A673 (cell line): ENCODE measurements around the gene THOC7. TPM values are rescaled to one million over a fixed set of nuclear protein-coding genes. Genes with fewer than 3 reads are reported as not detected.

Source experiments
- BruUV-seq: library from RNA; stranded (reverse); fragments of 400-500 nt; replicated peaks from 2 replicates; lab custom pipeline; 2021; lab: Mats Ljungman, UMichigan
- CTCF ChIA-PET: fragments of 300-600 bp; sonication (Branson Sonifier 250); formaldehyde crosslinking; loops from one replicate; lab custom pipeline; 2022; ENCODE audit warnings: antibody characterized with exemption; lab: Charles Lee
- POLR2A ChIA-PET: fragments of 300-600 bp; sonication (Branson Sonifier 250); formaldehyde crosslinking; loops from one replicate; lab custom pipeline; 2022; ENCODE audit warnings: antibody characterized with exemption; ENCODE audit not compliant: low non-redundant PET; lab: Charles Lee
- DNase-seq: peaks from one replicate; pipeline ENCODE4 v3.0.0-alpha.2; 2015; ENCODE audit warnings: low spot score
- H3K27ac ChIP-seq: fragments of 200-600 bp; sonication (generic); 2 replicates; pipeline ENCODE4 v1.5.1; 2016; ENCODE audit warnings: mixed run types, low read depth, mild to moderate bottlenecking, mixed read lengths, antibody characterized with exemption, low read length; ENCODE audit not compliant: poor library complexity, severe bottlenecking
- H3K27me3 ChIP-seq: fragments of 200-600 bp; sonication (generic); replicated peaks from 2 replicates; pipeline ENCODE4 v1.6.1; 2017; ENCODE audit warnings: mixed run types, low read depth, mild to moderate bottlenecking, mixed read lengths, antibody characterized with exemption, low read length; ENCODE audit not compliant: insufficient read depth, poor library complexity
- H3K36me3 ChIP-seq: fragments of 200-600 bp; sonication (generic); 2 replicates; pipeline ENCODE4 v1.6.1; 2016; ENCODE audit warnings: mixed run types, mild to moderate bottlenecking, mixed read lengths, antibody characterized with exemption, low read length; ENCODE audit not compliant: insufficient read depth, poor library complexity, severe bottlenecking
- H3K4me1 ChIP-seq: fragments of 200-600 bp; sonication (generic); 2 replicates; pipeline ENCODE4 v1.6.1; 2017; ENCODE audit warnings: mixed run types, mild to moderate bottlenecking, mixed read lengths, antibody characterized with exemption, low read length; ENCODE audit not compliant: insufficient read depth, poor library complexity, severe bottlenecking
- H3K4me3 ChIP-seq: fragments of 200-600 bp; sonication (generic); 2 replicates; pipeline ENCODE4 v1.5.1; 2016; ENCODE audit warnings: low read depth, mixed run types, mild to moderate bottlenecking, mixed read lengths, low read length; ENCODE audit not compliant: poor library complexity, severe bottlenecking
- H3K9me3 ChIP-seq: fragments of 200-600 bp; sonication (generic); 2 replicates; pipeline ENCODE4 v1.6.1; 2016; ENCODE audit warnings: mixed run types, low read depth, mild to moderate bottlenecking, mixed read lengths, antibody characterized with exemption, low read length; ENCODE audit not compliant: poor library complexity, severe bottlenecking
- EZH2 ChIP-seq: fragments of 200-600 bp; sonication (generic); IDR thresholded peaks from 2 replicates; pipeline ENCODE4 v1.6.1; 2017; ENCODE audit warnings: borderline replicate concordance, low read depth, mild to moderate bottlenecking, mixed read lengths, antibody characterized with exemption, low read length; ENCODE audit not compliant: poor library complexity, severe bottlenecking
- intact Hi-C: fragments of 100-400 bp; cut with micrococcal nuclease; formaldehyde crosslinking; loops from one replicate; pipeline ENCODE4 v1.10.0; 2022; ENCODE audit not compliant: unreplicated experiment
- total RNA-seq: library from RNA; stranded (reverse); gene quantifications from 2 replicates; pipeline ENCODE4 v1.2.3, GENCODE V29; 2021
- TF ChIP-seq, protein P1 (sequence below): fragments of 300-800, 200-600 bp; sonication (generic); conservative IDR thresholded peaks from 2 replicates; pipeline ENCODE4 v1.5.1; 2017; ENCODE audit warnings: low read depth, mild to moderate bottlenecking, antibody characterized with exemption, low read length, moderate library complexity, mixed read lengths

The THOC7 gene
- total RNA-seq, 1 experiment from 2014 or later = 37.3 TPM

- no TSS peak for BruUV-seq
- TF ChIP-seq, protein P1, sequence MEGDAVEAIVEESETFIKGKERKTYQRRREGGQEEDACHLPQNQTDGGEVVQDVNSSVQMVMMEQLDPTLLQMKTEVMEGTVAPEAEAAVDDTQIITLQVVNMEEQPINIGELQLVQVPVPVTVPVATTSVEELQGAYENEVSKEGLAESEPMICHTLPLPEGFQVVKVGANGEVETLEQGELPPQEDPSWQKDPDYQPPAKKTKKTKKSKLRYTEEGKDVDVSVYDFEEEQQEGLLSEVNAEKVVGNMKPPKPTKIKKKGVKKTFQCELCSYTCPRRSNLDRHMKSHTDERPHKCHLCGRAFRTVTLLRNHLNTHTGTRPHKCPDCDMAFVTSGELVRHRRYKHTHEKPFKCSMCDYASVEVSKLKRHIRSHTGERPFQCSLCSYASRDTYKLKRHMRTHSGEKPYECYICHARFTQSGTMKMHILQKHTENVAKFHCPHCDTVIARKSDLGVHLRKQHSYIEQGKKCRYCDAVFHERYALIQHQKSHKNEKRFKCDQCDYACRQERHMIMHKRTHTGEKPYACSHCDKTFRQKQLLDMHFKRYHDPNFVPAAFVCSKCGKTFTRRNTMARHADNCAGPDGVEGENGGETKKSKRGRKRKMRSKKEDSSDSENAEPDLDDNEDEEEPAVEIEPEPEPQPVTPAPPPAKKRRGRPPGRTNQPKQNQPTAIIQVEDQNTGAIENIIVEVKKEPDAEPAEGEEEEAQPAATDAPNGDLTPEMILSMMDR = no peak
- TF ChIP-seq EZH2 = no peak
- intact Hi-C loops = no loop called here
These were observed 14.4 kb downstream of the THOC7 start for GRCh38 chr3:63849175-63849574.

DNA sequence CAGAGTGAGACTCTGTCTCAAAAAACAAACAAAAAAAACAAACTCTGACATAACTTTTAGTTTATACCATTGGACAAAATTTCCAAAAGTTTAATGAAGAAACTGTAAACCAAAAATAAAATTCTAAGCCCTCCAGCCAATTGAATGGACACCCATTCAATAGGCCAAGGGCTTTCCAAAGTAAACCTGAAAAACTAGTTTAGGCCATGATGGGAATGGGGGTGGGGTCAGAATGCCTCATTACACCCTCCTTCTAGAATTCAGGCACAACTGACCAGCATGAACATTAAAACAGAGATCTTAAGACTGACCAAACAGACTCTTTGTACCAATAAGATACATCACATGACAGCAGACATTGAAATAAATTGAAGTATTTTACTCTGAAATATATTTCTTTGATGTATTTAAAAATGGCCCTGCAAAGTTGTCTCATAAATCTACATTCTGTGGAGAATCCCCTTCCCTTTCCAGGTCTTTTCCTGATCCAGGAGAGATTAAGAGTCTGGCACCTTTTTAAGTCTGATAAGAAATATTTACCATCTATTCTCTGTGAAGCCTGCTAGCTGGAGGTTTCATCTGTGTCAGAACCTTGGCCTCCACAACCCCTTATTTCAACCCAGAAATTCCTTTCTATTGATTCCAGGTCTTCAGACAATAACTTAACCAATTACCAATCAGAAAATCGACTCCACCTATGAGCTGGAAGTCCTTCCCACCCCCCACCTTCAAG, 15.7 kb downstream of the THOC7 start:
- POLR2A ChIA-PET = no interaction called here

More at GRCh38 chr3:63849175-63849574, 14.4 kb downstream of the THOC7 start:
- H3K4me3 ChIP-seq = no peak overlapping the region
- ChIA-PET CTCF (no interaction called here), POLR2A (no interaction called here)
- H3K27me3 ChIP-seq = no peaks in the 10 kb centered on the region
- DNase-seq = no peak
- no peak overlapping the region for H3K27ac ChIP-seq
- no peaks in the 10 kb centered on the region for H3K4me1 ChIP-seq
- H3K36me3 ChIP-seq = no peaks in the 10 kb centered on the region
- H3K9me3 ChIP-seq = no peaks in the 10 kb centered on the region

DNA sequence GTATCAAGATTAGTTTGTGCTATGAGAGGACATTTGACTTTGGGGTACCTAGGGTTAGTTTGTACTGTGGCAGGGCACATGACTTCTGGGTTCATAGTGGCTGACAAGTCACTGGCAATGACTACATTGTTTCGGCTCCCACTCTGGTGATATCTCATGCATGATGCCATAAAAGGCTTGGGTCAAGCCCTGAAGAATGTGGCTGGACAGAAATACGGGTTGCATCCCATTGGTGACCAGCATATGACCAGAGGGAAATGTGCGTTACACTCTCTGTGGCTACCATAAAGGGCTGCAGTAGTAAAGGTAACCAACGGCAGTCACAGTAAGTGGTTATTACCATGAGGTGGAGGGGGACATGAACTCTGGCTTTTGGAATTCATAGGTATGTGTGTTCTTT, 18.4 kb downstream of the THOC7 start:
- H3K4me1 ChIP-seq = no peaks in the 10 kb centered on the region
- no peaks in the 10 kb centered on the region for H3K36me3 ChIP-seq
- TF ChIP-seq EZH2 = no peak
- TF ChIP-seq, protein P1 = no peak
- no peak overlapping the region for H3K27ac ChIP-seq
- H3K4me3 ChIP-seq = no peak overlapping the region
- CTCF ChIA-PET = no interaction called here
- POLR2A ChIA-PET = no interaction called here
- no peaks in the 10 kb centered on the region for H3K9me3 ChIP-seq
- intact Hi-C loops = no loop called here
- no TSS peak for BruUV-seq
- no peaks in the 10 kb centered on the region for H3K27me3 ChIP-seq
- DNase-seq = no peak

More for the DNA sequence above, 15.7 kb downstream of the THOC7 start:
- Histone ChIP-seq H3K36me3 (no peaks in the 10 kb centered on the region), H3K27ac (no peak overlapping the region), H3K4me3 (no peak overlapping the region), H3K27me3 (no peaks in the 10 kb centered on the region), H3K4me1 (no peaks in the 10 kb centered on the region), H3K9me3 (no peaks in the 10 kb centered on the region)
- no peak for TF ChIP-seq EZH2
- TF ChIP-seq, protein P1 = no peak
- no TSS peak for BruUV-seq
- no peak for DNase-seq
- CTCF ChIA-PET = no interaction called here
- intact Hi-C loops = no loop called here
